K562 (cell line): ENCODE results near the gene TPD52L2. TPM values are rescaled to one million over a fixed set of nuclear protein-coding genes. Genes with fewer than 3 reads are reported as not detected.

Experiments
- ATAC-seq: fragments of 200-7000 bp; cut with Tn5 transposase; 3 replicates; pipeline ENCODE4 v1.9.1; 2020; ENCODE audit warnings: moderate library complexity
- BruUV-seq: library from RNA; stranded (reverse); fragments of 400-500 nt; replicated peaks from 2 replicates; lab custom pipeline; 2021; lab: Mats Ljungman, UMichigan
- CTCF ChIA-PET: fragments of 300-600 bp; formaldehyde crosslinking; extraction: SDS; loops from one replicate; lab custom pipeline; 2021; ENCODE audit warnings: low intra/inter-chr PET ratio; lab: Yijun Ruan, JAX
- POLR2A ChIA-PET: fragments of 300-600, 350-650 bp; sonication (Branson Sonifier 250); formaldehyde crosslinking; extraction: SDS; loops from one replicate; lab custom pipeline; 2021; ENCODE audit warnings: antibody characterized with exemption, inconsistent platforms; lab: Yijun Ruan, JAX
- DNase-seq, 4 experiments: peaks; one replicate each; pipeline versions ENCODE4 v3.0.0 to v3.0.0-alpha.2; 2011 to 2018; ENCODE audit warnings: low spot score in 3 of 4, mixed read lengths in 3 of 4; ENCODE audit errors: extremely low read depth in 1 of 4
- FAIRE-seq: peaks from 2 replicates; lab custom pipeline; 2011; peaks lifted over from hg19 to GRCh38; lab: Jason Lieb, UNC
- H2AFZ ChIP-seq: 2 replicates; pipeline ENCODE4 v1.6.0; 2011; ENCODE audit warnings: low read depth, low read length, control low read depth, inconsistent platforms
- H3K27ac ChIP-seq: fragments of 200-600 bp; 3 replicates; pipeline ENCODE4 v1.8.0; 2011; ENCODE audit warnings: low read depth, mild to moderate bottlenecking, control low read depth, inconsistent platforms, low read length, moderate library complexity, mixed read lengths; ENCODE audit errors: extremely low read depth
- H3K27me3 ChIP-seq, 2 experiments: fragments of 300-600 bp in 1 of 2; 2 replicates in 1 of 2; 3 replicates in 1 of 2; pipeline versions ENCODE4 v1.6.0 to v1.8.0; 2011; ENCODE audit warnings: inconsistent platforms in 2 of 2, low read length in 2 of 2, mild to moderate bottlenecking in 1 of 2, mixed read lengths in 1 of 2, moderate library complexity in 1 of 2; ENCODE audit not compliant: control insufficient read depth in 2 of 2, insufficient read depth in 2 of 2
- H3K36me3 ChIP-seq: fragments of 300-600 bp; 3 replicates; pipeline ENCODE4 v1.8.0; 2011; ENCODE audit warnings: mild to moderate bottlenecking, low read length, inconsistent platforms; ENCODE audit not compliant: control insufficient read depth, insufficient read depth
- H3K4me1 ChIP-seq, 2 experiments: fragments of 200-600 bp in 1 of 2; replicated peaks in 1 of 2; 2 replicates in 1 of 2; 3 replicates in 1 of 2; pipeline versions ENCODE4 v1.5.1 to v1.8.0; 2011; ENCODE audit warnings: inconsistent platforms in 2 of 2, low read length in 2 of 2, mild to moderate bottlenecking in 1 of 2, mixed read lengths in 1 of 2, moderate library complexity in 1 of 2; ENCODE audit not compliant: control insufficient read depth in 2 of 2, insufficient read depth in 2 of 2
- H3K4me2 ChIP-seq: 2 replicates; pipeline ENCODE4 v1.6.1; 2011; ENCODE audit warnings: low read length, control low read depth, inconsistent platforms, mixed read lengths; ENCODE audit not compliant: insufficient read depth
- H3K4me3 ChIP-seq: fragments of 200-600 bp; sonication (generic), shearing (Covaris generic); 2 replicates; pipeline ENCODE4 v1.5.1; 2016; ENCODE audit warnings: control low read depth, inconsistent platforms
- H3K79me2 ChIP-seq: fragments of 200-600 bp; 3 replicates; pipeline ENCODE4 v1.8.0; 2011; ENCODE audit warnings: low read length, inconsistent platforms; ENCODE audit not compliant: control insufficient read depth, insufficient read depth
- H3K9ac ChIP-seq, 2 experiments: 2 replicates each; pipeline versions ENCODE4 v1.6.0 to v1.6.1; 2011; ENCODE audit warnings: low read depth in 2 of 2, low read length in 2 of 2, control low read depth in 1 of 2, inconsistent platforms in 1 of 2, mild to moderate bottlenecking in 1 of 2, mixed read lengths in 1 of 2; ENCODE audit not compliant: insufficient read depth in 1 of 2
- H3K9me1 ChIP-seq: one replicate; pipeline ENCODE4 v1.6.0; 2011; ENCODE audit warnings: inconsistent platforms, mild to moderate bottlenecking, low read length, moderate library complexity; ENCODE audit not compliant: control insufficient read depth, insufficient read depth
- H3K9me3 ChIP-seq: replicated peaks from 2 replicates; pipeline ENCODE4 v1.5.1; 2011; ENCODE audit warnings: low read depth, low read length, inconsistent platforms; ENCODE audit not compliant: control insufficient read depth, insufficient read depth
- H4K20me1 ChIP-seq: replicated peaks from 2 replicates; pipeline ENCODE4 v1.6.1; 2011; ENCODE audit warnings: low read length, inconsistent platforms, mixed read lengths; ENCODE audit not compliant: control insufficient read depth, insufficient read depth
- MED1 ChIP-seq: sonication (generic); formaldehyde crosslinking; IDR thresholded peaks from 2 replicates; pipeline ENCODE4 v1.8.1; 2023; ENCODE audit warnings: missing genetic modification reagents, borderline replicate concordance
- PPARD ChIP-seq: fragments of 250-450 bp; sonication (Bioruptor Pico); IDR thresholded peaks from 2 replicates; pipeline ENCODE4 v1.8.0; 2022; ENCODE audit warnings: inconsistent platforms, mild to moderate bottlenecking, moderate library complexity
- RREB1 ChIP-seq: fragments of 250-450 bp; sonication (Bioruptor Pico); IDR thresholded peaks from 2 replicates; pipeline ENCODE4 v1.4.0; 2020
- XRCC4 ChIP-seq: IDR thresholded peaks from one replicate; pipeline ENCODE4 v1.6.1; 2011; ENCODE audit not compliant: insufficient read depth, insufficient read length; ENCODE audit errors: extremely low read depth
- WGBS: fragments of 100-300 bp; shearing (Covaris generic); methylation state at CpG from one replicate; pipeline ENCODE4 v1.1.6; 2016; ENCODE audit warnings: low coverage, mixed read lengths; ENCODE audit not compliant: insufficient coverage; ENCODE audit errors: missing lambda C conversion rate; 5-methylcytosine and 5-hydroxymethylcytosine counted together
- in situ Hi-C: fragments of 300-500 bp; cut with MboI; formaldehyde crosslinking; loops from 4 replicates; pipeline ENCODE4 v1.15.0; 2018; ENCODE audit warnings: inconsistent platforms, mixed read lengths
- intact Hi-C: fragments of 100-400 bp; cut with micrococcal nuclease; formaldehyde crosslinking; loops from 2 replicates; pipeline ENCODE4 v1.14.2; 2022
- polyA plus RNA-seq, 8 experiments: library from polyadenylated mRNA; depleted of rRNA in 4 of 8; stranded (reverse) in 5 of 8; unstranded in 3 of 8; fragments of >200 nt; fragmentation: Nextera tagmentation in 2 of 8; fragmentation: Illumina TruSeq in 1 of 8; extraction: Ambion mirVana in 2 of 8; extraction: Trizol in 1 of 8; gene quantifications; 2 replicates each; pipeline versions ENCODE4 v1.2.1 to v1.2.3, GENCODE V29; 2011 to 2014; ENCODE audit warnings: inconsistent platforms in 1 of 8, missing spikeins in 1 of 8
- total RNA-seq, 7 experiments: library from RNA; depleted of rRNA in 6 of 7; stranded (reverse); fragments of >200 nt in 6 of 7; fragmentation: Illumina TruSeq in 2 of 7; extraction: Trizol in 2 of 7; gene quantifications; 2 replicates each; pipeline versions ENCODE4 v1.2.1 to v1.2.3, GENCODE V29; 2011 to 2021; ENCODE audit warnings: low replicate concordance in 1 of 7

TPD52L2 gene
- total and polyA plus RNA-seq, 9 of the 15 experiments (the other 6 are each of a cell fraction or from before 2014, with no cell fraction given): 1.9 to 117 (median 74.6) TPM

- Histone ChIP-seq H3K9ac (peak overlapping the region in 1 of 2 experiments; percentile 83; a peak in 2 of 4 replicates), H3K27me3 (no peaks in the 10 kb centered on the region), H3K4me3 (no peak overlapping the region), H2AFZ (no peak overlapping the region), H4K20me1 (no peaks in the 10 kb centered on the region), H3K4me2 (no peak overlapping the region), H3K79me2 (no peaks in the 10 kb centered on the region), H3K4me1 (peaks cover 20 to 60% of the 10 kb centered on the region in 2 experiments), H3K9me1 (no peaks in the 10 kb centered on the region), H3K27ac (no peak overlapping the region), H3K36me3 (no peaks in the 10 kb centered on the region), H3K9me3 (no peaks in the 10 kb centered on the region)
- ChIA-PET CTCF (no interaction called here), POLR2A (interaction anchor here (1.1 to 2.3 kb wide), 2 partner anchors 10 to 33 kb away, joined by 3 to 13 read pairs; partner anchors contain the start of gene TPD52L2)
- in situ Hi-C loops: no loop called here
- BruUV-seq: no TSS peak
- no peak for FAIRE-seq
- intact Hi-C loops: no loop called here
- no peak for ATAC-seq
- 45% methylated on average over 20 of the region's 26 CpGs for WGBS
- TF ChIP-seq PPARD (CRISPR knock-in tag) (no peak), RREB1 (CRISPR knock-in tag) (no peak), MED1 (no peak), XRCC4 (no peak)
- no peak for DNase-seq
These were observed 10.2 kb upstream of the TPD52L2 start for GRCh38 chr20:63854766-63855362.
